LNCaP clone FGC (cell line): ENCODE results near the gene MTUS2.
"Not testable (repeated sequence)": the region's sequence is repeated elsewhere in the genome, so short reads cannot be mapped to it uniquely, and the experiment has no call there.

Source experiments
- DNase-seq: peaks from one replicate; pipeline ENCODE4 v3.0.0-alpha.2; 2011; ENCODE audit warnings: low read depth
- H3K4me3 ChIP-seq: 2 replicates; pipeline ENCODE4 v1.5.1; 2011; ENCODE audit warnings: mild to moderate bottlenecking, low read depth, low read length, control low read depth
- TF ChIP-seq, protein P1 (sequence below): IDR thresholded peaks from 2 replicates; pipeline ENCODE4 v1.5.1; 2012; ENCODE audit warnings: mild to moderate bottlenecking; ENCODE audit not compliant: control insufficient read depth, insufficient read depth; ENCODE audit errors: extremely low read depth

MTUS2 gene

DNA sequence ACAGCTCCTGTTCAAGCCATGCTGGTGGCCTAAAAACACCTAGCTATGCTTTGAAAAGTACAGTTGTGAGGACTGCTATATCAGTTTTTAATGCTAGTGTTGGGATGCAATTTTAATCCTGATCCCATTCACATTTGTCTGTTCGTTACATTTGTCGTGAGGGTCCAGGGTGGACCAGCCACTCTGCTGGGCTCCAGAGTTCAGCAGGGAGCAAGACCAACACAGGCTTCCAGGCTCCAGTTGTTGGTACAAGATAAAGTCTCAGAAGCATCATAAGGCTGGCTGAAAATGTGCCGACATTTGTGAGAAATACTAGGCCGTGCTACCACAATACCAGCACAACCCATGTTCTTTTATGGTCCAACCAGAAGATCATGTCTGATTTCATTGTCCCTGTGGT is 564.7 kb downstream of the MTUS2 start:
- no peak for DNase-seq
- TF ChIP-seq, protein P1, sequence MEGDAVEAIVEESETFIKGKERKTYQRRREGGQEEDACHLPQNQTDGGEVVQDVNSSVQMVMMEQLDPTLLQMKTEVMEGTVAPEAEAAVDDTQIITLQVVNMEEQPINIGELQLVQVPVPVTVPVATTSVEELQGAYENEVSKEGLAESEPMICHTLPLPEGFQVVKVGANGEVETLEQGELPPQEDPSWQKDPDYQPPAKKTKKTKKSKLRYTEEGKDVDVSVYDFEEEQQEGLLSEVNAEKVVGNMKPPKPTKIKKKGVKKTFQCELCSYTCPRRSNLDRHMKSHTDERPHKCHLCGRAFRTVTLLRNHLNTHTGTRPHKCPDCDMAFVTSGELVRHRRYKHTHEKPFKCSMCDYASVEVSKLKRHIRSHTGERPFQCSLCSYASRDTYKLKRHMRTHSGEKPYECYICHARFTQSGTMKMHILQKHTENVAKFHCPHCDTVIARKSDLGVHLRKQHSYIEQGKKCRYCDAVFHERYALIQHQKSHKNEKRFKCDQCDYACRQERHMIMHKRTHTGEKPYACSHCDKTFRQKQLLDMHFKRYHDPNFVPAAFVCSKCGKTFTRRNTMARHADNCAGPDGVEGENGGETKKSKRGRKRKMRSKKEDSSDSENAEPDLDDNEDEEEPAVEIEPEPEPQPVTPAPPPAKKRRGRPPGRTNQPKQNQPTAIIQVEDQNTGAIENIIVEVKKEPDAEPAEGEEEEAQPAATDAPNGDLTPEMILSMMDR = no peak
- H3K4me3 ChIP-seq = no peak overlapping the region

DNA sequence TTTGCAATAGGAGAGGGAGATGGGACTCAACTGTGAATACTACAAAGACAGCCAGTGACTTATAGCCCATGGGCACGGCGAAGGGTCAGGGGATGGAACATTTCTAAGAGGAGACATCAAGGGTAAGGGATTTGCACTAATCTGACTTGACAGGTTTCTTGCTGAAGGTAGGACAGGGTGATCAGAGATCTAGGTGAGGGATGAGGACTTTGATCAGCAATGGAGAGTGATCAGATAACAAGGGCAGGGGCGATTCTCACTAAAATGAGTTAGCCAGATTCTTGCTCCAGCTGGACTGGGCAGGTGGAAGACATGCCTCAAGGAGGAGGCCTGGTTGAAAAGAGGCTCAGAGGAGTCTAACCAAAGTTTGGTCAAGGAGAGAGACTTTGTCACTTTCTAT is 566.1 kb downstream of the MTUS2 start:
- TF ChIP-seq, protein P1 = no peak
- DNase-seq = no peak
- no peak overlapping the region for H3K4me3 ChIP-seq

DNA sequence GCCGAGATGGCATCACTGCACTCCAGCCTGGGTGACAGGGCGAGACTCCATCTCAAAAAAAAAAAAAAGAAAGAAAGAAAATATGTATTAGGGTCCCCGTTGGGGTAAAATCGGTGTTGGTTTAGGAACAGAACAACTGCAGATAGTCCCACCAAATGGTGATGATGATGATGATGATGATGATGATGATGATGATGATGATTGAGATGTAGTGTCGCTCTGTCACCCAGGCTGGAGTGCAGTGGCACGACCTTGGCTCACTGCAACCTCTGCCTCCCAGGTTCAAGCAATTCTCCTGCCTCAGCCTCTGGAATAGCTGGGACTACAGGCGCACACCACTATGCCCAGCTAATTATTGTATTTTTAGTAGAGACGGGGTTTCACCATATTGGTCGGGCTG is 570.5 kb downstream of the MTUS2 start:
- not testable (repeated sequence) for DNase-seq, H3K4me3 ChIP-seq

DNA sequence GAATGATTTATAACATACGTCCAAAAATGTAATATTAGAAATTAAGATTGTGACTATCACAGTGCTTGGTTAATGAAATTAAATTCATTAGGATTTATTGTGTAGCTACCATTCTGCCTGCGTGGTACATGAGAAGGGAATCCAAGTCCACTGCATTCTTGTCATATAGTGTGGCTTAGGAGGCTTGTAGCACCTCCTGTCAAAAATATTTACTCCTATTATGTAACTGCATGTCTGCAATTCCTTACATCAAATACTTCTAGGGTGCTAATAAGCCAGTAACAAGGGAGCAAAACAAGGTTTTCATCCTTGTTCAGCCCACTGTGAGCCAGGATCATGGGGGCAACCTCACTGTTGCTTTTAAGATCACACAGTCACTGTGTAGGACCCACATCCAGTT is 576.3 kb downstream of the MTUS2 start:
- no peak for DNase-seq
- H3K4me3 ChIP-seq = no peak overlapping the region
- TF ChIP-seq, protein P1 = no peak

DNA sequence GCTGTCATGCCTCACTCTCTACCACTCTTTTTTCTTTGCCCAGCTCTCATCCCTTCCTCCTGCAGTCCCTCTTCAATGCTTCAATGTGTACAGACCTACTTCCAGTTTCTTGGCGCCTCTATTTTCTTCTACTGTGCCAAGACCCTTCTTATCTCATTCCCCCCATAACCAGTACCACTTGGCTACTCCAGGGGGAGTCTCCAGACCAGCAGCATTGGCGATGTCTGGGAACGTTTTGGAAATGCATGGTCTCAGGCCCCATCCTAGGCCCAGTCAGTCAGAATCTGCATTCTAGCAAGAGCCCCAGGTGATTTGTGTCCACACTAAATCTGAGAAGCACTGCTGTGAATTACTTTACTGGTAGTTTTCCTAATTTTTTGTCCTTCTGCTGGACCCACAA is 577.1 kb downstream of the MTUS2 start:
- no peak overlapping the region for H3K4me3 ChIP-seq
- DNase-seq = no peak
- TF ChIP-seq, protein P1 = no peak

DNA sequence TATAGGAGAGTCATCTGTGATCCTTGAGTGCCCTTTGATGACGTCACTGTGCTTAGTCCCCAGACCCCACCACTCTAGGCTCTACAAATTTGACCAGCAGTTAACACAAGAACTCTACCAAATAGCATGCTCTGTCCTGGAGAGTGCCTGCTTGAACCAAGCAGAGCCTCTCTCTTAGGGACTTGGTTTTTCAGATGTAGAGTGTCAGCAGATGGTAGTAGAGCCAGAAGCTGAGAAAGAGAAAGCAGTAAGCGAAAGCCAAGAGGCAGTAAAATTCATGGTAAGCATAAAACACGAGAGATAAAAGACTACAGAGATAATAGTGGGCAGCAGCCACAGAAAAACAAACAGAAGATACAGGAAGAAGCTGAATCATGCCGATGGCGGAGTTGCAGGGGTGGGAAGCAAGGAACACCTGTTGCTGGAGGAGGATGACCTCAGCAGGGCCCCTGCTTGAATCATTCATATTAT is 582.1 kb downstream of the MTUS2 start:
- DNase-seq = no peak
- H3K4me3 ChIP-seq = no peak overlapping the region
- TF ChIP-seq, protein P1 = no peak

DNA sequence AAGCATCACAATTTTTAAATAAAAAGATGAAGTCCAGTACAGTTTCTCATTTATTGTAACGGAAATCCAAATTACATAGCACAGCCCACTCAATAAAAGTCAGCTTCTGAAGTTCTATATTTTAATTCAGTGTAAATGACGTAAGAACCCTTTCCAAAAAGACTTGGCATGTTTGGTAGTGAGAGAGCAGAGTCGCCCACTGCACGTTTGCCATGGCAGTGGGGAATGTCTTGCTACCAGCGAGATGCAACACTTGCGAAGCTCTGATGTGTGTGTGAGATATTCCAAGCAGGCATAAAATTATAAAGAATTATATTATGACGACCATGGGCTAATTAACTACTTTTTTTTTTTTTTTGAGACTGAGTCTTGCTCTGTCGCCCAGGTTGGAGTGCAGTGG is 585.3 kb downstream of the MTUS2 start:
- TF ChIP-seq, protein P1 = no peak
- no peak overlapping the region for H3K4me3 ChIP-seq

More for the DNA sequence above, 585.3 kb downstream of the MTUS2 start:
- no peak for DNase-seq
